ENCODE data around the gene WDR43.

GRCh38 chr2:28880193-28880592 is 14.3 kb upstream of the WDR43 start:
- TF ChIP-seq CTCF (IDR thresholded peaks at IDR 0.05) (no peak), POLR2A (IDR thresholded peaks at IDR 0.05) (no peak), POLR2AphosphoS5 (IDR thresholded peaks at IDR 0.05) (no peak)
